NT2/D1 (cell line): Measurements from ENCODE around the gene SLC25A27.

Experiments used
- SUZ12 ChIP-seq: IDR thresholded peaks from 2 replicates; pipeline ENCODE4 v1.6.1; 2011; ENCODE audit not compliant: insufficient read length, insufficient read depth; ENCODE audit errors: extremely low read depth
- YY1 ChIP-seq: IDR thresholded peaks from 2 replicates; pipeline ENCODE4 v1.6.1; 2011; ENCODE audit not compliant: insufficient read length, insufficient read depth
- ZNF274 ChIP-seq: IDR thresholded peaks from 2 replicates; pipeline ENCODE4 v1.6.1; 2011; ENCODE audit warnings: mild to moderate bottlenecking, low read depth, low read length

GRCh38 chr6:46642928-46643751 lies 9.6 kb upstream of the SLC25A27 start:
- TF ChIP-seq ZNF274 (no peak), SUZ12 (no peak), YY1 (no peak)
